GM19372 (cell line): ENCODE data around the gene CCDC9B.

Source experiments
- ATAC-seq: cut with Tn5 transposase; IDR thresholded peaks from one replicate; pipeline ENCODE4 v1.9.1; 2021; ENCODE audit warnings: mild to moderate bottlenecking, low read depth, moderate library complexity; ENCODE audit not compliant: unreplicated experiment

CCDC9B gene

DNA sequence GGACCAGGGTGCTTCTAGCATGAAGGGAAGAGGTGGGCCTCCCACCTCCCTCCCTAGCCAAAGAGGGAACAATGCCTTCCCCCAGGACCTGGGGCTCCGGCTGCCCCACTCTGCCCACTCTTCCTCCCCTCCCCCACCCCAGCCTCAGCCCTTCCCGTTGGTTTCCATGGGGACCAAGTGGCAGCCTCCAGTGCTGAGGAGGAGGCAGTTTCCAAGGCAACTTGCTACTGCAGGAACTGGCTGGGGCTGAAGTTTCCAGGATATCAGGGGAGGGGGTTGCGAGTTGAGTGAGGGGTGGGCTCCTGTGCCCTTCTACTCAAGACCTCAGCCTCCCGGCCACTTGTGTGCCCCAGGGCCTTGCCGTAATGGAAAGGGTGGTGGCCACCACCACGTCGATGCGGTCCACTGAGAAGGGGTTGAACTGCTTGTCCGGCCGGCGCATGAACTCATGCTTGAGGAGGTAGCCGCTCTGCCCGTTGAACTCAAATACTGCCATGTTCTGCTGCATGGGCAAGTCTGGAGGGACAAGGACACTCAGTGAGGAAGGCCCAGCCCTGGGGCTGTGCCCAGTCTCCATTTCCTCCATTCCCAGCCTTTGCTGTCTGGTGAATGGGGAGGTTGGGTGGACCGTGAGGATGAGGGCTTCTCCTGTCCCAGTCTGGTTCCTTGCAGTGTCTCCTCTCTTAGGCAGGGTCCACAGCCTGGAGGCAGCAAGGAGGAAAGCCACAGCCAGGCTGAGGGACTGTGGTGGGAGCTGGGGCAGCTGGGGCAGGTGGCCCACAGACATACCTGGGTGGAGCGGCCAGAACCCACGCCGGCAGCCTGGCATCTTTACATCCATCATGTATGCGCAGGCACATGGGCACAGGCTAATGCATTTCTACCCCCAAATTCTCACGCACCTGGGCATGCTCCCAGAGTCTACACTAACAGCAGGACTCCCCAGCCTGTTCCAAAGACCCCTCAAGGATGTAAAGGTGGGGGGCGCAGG lies 46.5 kb downstream of the CCDC9B start:
- no peak for ATAC-seq

DNA sequence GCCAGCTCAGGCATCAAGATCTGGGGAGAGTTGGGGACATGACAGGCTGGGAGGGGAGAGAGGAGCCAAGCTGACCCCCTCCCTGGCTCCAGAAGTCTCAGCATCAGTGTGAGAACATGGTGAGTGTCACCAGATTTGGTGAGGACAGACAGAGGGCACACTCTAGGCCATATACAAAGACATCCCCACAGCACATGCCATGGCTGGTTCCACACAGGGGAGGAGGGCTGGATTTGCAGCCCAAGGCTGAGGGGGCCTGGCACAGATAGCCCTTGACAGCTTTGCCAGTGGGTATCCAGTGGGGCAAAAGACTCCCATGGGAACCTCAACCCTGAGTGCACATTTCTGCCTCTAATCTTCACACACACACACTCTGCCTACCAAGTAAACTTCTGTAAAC lies 47.7 kb downstream of the CCDC9B start:
- ATAC-seq: no peak

DNA sequence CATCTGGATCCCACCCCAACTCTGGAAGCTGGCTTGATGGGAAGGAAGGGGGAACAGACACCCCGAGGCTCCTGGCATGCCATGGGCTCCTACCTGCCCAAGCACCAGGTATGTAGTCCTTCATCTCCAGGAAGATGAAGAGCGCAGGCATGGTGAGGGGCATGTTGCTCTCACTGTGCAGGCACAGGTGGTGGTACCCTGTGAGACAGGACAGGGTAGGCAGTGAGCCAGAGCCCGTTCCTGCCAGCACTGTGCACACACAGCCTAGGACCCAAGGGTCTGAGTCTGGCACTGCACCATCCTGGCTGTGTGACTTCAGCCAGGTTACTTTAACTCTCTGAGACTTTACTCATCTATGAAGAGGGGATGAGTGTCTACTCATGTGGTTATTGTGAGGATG lies 48.5 kb downstream of the CCDC9B start:
- no peak for ATAC-seq

DNA sequence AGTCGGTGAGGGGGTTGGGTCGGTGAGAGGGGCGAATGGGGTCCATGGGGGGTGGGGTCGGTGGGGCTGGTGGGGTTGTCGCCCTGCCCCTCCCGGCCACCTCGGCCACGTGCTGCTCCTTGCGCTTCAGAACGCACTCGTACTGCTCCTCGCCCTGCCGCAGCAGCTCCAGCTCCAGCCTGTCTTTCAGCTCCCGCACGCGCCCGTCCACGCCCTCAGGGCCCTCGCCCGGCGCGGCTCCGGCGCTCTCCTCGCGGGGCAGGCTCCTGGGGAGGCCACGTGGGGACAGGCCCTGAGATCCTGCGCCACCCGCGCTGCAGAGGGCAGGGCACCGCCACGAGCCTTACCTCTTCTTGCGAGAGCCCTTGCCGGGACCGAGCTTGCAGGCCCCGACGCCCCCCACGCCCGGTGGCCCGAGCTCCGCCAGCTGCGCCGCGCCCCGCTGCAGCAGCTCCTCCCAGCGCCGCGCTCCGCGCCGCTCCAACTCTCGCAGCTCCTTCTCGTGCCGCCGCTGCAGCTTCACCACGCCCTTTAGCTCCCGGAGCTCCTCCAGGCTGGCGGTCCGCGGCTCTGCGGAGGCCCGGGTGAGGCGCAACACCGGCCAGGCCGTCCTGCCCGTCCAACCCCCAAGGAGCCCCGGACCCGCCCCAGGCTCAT lies 49.7 kb downstream of the CCDC9B start:
- ATAC-seq: no peak

DNA sequence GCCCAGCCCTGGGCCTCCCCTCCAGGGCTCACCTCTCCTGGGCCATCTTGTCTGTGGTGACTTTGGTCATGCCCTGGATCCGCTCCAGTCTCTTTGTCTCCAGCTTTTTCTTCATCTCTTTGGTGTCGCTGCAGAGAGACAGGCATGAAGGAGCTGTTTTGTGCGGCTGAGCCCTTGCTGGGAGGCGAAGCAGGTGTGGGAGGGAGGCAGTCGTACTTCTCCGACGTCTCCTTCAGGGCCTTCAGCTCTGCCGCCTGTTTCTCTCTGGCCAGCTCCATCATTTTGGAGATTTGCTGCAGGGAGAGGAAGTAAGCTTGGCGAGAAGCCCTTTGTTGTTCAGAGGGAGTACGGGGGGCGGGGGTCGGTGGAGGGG lies 50.2 kb downstream of the CCDC9B start:
- no peak for ATAC-seq

DNA sequence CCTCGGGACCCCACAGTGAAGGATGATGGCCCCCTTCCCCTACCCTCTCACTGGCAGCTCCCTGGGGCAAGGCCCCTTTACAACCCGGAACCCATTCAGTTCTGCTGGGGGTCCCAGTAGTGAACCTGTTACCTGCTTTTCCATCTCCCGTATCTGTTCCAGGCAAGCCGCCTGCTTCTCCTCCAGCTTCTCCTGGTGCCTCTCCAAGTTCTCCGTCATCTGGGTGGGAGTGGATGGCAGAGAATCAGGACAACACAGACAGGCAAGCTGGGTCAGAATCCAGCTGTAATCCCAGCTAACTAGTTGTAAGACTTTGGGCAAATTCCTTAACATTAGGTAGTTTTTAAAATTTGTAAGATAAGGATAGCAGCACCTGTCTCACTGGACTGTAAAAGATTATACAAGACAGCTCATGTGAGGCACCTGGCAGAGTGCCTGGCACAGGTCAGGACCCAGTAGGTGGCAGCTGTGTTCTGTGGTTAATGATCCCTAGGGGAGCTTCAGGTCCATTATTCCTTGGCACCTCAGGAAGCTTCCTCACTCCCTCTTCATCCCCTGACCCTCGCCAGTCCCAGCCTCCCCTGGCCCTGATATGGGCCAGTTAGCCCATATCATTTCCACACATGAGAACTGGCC lies 51.5 kb downstream of the CCDC9B start:
- ATAC-seq: no peak

DNA sequence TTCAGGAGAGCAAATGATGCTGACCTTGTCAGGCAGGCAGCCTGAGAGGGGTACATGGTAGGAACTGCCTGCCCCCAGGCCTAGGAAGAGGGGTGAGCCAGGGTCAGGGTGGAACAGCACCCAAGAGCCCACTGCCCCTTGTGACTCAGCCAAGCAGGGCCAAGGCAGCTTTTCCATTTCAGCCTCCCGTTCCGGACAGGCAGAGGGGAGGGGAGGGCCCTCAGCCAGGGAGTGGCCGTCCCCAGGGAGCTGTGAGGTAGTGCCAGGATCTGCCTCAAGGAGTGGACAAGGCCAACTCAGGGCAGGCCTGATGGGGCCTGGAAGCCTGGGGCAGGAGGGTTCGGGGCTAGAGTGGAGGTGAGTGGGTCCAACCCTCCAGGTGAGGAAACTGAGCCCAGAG lies 52.8 kb downstream of the CCDC9B start:
- ATAC-seq: no peak

DNA sequence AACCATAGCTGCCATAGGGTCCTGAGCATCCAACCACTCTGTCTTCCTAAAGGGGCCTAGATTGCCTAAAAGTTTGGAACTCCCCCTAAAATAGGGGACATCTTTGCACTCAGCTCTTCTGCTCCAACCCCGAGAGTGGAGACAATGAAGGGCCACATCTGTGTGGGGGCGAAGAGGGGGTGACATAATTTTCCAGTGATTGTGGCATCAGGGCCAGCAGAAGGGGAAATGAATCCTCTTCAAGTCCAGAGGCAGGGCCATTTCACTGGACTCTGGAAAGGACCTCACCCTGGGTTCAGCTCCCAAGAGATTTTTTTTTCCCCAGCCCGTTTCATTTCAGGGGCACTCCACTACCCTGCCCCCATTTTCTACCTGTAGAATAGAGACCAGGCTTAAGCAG lies 53.2 kb downstream of the CCDC9B start:
- no peak for ATAC-seq

DNA sequence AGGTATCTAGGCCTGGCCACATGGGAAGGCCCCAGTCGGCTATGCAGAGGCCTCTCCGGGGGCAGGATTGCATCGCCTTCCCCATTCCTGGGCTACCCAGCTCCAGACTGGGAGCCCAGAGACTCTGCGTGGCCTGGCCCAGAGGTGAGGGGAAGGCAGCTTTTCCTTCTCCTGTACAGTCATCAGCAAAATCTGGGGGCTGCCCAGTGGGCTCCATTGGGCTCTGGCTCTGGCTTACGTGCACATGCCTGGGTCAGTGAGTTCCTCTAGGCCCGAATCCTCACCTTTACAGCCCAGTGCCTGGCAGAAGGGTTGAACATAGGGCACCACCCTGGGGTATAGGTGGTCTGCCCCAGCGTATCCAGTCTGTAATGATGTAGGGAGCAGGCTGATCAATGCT lies 53.9 kb downstream of the CCDC9B start:
- ATAC-seq: no peak

DNA sequence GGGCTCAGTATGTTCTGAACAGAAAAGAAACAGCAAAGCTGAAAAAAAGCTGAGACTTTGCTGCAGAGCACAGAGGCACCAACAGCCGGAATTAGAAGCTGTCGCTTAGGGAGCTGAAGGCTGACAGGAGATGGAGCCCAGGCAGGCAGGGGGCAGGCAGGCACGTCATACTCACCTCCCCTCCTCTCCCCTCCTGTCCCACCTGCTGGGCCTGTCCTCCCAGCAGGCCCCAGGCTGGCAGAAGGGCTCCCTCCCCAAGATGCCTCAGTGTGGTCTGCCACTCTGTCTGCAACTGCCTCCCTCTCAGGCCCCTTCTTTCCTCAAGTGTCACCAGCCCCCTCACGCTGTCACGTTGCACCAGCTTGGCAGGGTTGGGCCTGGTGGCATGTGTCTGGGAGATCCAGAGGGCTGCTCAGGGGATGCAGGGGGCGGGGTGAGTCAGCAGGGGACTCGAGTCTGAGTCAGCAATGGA lies 54.6 kb downstream of the CCDC9B start:
- no peak for ATAC-seq

DNA sequence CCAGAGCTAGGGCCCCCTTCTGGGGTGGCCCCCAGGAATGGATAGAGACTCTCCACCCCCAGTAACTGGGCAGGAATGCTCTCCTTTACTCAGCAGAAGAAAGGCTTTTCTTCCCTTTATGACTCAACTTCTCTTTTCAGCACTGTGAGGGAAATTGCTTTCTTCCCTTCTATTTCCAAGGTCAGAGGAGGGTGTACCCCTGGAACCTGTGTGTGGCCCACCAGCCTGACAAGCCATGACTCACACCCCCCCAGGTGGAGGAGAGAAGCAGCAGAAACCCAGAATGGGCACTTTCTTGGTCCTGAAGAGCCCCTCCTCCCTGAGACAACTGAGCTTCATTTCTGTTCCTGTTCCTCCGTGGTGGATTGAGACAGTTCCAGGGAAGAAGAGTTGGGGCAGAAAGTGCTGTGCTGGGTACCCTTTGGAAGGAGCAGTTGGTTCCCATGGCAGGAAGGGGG lies 55.2 kb downstream of the CCDC9B start:
- no peak for ATAC-seq

DNA sequence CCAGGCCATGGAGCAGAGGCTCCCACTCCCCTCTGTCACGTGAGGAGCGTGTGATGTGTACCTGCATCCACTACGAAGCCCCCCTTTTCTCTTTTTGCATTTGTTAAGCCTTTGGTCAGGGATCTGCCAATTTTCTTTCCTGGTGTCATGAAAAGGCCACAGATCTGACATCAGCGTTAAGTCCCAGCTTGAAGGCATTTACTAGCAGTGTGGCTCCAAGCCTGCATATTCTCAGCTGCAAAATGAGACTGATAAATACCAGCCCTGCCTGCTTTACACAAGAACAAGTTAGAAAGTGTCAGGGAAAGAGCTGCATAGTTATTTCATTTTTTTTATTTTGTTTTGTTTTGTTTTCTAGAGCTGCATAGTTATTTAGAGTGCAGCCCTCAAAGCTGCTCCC lies 55.6 kb downstream of the CCDC9B start:
- no peak for ATAC-seq

DNA sequence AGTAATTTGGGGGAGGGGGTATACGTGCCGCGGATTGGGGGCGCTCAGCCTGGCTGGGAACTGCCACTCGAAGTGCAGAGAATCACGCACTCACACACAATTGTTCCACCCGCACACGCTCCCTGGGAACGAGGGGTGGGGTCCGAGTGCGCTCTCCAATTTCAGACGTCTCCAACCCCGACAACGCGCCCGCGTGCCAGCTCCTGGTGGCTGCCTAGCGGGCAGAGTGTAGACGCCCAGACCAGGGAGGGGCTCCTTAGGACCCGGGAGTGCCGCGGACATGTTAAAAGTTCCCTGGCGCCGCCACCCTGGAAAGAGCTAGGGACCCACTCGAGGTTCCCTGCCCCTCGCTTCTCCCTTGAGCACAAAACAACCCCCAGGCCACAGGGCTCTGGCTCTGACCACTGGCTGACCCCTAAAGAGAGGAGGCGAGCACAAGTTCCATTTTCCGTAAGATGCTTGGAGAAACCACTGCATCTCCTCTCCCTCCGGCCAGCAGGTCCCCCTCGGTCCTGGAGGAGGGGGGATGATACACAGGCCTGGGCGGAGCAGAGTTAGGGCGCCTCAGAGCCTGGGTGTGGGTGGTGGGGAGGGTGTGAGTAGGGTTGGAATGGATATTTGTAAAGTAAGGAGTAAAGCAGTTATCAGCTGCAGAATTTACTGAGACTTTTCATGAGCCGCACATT lies 57.0 kb downstream of the CCDC9B start:
- ATAC-seq: no peak

DNA sequence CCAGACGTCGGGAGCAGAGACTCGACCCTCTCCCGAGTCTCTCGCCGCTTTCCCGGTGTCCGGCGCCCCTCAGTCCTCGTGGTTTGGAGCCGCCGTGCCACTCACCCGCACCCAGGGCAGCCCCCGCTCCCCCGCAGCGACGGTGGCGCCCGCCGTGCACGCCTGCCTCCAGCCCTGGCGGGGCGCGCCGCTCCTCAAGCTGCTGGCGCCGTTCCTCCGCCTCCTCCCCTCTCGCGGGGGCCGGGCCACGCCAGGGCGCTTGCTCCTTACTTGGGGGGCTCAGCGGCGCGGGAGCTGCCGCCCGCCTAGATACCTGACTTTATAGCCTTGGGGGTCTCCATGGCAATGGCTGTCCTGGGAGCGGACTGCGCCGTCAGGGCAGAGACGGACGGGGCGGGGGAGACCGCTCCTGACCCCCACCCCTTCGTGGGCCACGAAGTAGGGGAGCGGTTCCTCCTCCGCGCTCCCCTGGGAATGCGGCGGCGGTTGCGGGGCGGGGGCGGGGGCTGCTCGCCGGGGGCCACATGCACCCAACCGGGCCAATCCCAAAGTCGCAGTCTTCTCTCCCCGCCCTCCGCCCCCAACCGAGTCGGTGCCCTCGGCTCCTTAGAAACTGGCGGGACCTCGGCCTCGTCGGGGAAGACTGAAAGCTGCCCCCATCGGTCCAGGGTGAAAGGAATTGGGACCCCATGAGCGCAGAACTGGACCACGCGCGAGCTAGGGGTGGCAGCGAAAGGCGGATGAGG lies 57.7 kb downstream of the CCDC9B start, which contains the start of gene ANKRD63:
TSS of gene ANKRD63 (minus strand) at position 196 of the 746 bp plus-strand sequence. CDS start 478 bp downstream, outside the sequence.
- no peak for ATAC-seq

DNA sequence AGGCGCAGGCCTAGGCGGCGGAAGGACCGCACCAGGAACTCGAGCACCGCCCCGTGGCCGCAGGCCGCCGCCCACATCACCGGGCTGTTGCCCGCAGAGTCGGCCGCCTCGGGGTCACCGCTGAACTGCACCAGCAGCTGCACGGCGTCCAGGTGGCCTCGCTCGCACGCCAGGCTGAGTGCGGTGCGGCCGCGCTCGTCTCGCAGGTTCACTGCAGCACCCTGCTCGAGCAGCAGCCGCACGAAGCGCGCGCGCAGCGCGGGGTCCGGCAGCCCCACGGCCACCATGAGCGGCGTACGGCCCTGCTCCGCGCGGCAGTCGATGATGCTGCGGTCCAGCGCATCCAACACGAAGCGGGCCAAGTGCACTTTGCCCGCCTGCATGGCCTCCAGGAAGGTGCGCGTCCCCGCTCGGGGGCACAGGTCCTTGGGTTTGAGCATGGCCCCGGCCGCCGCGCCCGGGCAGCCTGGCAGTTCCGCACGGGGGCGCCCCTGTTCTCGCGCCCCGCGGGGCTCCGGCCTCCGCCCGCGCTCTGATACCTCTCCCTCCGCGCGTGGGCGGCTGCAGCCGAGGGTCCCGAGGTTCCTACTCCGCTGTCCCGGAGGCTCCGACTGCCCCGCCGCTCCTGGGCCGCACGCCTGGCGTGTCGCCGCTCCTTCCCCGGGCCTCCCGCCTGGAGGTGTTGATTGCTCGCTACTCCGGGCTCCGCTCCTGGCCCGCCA lies 58.4 kb downstream of the CCDC9B start:
- ATAC-seq: no peak

DNA sequence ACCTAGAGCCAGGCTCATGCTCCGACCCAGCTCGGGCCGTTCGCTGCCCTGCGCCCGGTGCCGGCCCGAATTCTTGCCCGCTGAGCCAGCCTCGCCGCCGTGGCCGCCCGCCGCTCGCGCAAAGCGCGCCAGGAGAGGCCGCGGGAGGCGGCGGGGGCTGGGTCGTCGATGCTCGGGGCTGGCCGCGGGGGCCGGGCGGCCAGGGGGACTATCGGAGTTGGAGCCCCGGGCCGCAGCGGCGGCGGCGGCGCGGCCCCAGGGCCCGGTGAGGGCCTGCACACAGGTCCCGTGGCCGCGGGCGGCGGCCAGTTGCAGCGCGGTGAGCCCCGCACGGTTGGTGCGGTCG lies 59.0 kb downstream of the CCDC9B start:
- ATAC-seq: no peak
